LNCAP (cell line): Measurements from ENCODE around the gene SPATA32.

Experiments
- CTCF ChIP-seq: fragments of 450-650 bp; IDR thresholded peaks from 2 replicates; pipeline ENCODE4 v1.5.1; 2017; ENCODE audit warnings: mild to moderate bottlenecking

The SPATA32 gene

GRCh38 chr17:45246338-45246737 is 15.6 kb downstream of the SPATA32 start:
- no peak for TF ChIP-seq CTCF

DNA sequence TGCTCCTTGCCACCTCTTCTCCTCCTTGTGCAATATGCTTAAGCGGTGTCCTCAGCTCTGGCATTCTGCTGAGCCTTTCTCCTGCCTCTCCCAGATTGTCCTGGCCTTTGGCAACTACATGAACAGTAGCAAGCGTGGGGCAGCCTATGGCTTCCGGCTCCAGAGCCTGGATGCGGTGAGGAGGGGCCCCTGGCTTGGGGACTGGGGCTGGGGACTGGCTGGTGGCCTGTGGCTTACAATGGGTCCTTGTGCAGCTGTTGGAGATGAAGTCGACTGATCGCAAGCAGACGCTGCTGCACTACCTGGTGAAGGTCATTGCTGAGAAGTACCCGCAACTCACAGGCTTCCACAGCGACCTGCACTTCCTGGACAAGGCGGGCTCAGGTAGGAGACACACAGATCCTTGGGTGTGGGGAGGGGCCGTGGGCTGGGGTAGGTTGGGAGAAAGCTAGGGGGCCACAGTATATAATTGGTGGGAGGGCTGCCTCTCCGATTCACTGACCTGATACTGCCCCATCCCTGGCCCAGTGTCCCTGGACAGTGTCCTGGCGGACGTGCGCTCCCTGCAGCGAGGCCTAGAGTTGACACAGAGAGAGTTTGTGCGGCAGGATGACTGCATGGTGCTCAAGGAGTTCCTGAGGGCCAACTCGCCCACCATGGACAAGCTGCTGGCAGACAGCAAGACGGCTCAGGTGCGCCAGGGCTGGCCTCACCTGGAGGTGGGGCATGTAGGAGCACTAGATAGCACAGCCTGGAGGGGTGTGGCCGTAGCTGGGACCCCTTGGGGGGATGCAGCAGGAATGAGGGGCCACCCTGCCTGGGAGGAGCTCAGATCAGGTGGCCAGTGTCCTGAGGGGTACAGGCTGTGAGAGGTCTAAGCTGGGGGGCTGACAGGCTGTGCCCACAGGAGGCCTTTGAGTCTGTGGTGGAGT is 16.9 kb downstream of the SPATA32 start:
- TF ChIP-seq CTCF: no peak

DNA sequence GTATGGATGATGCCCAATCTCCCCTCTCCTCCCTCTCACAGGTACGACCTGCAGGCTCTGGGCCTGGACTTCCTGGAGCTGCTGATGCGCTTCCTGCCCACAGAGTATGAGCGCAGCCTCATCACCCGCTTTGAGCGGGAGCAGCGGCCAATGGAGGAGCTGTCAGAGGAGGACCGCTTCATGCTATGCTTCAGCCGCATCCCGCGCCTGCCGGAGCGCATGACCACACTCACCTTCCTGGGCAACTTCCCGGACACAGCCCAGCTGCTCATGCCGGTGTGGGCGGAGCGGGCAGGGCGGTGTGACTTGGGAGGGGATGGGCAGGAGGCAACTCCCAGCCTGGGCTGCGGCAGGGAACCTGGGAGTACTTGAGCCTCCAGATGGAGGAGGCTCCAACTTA is 18.1 kb downstream of the SPATA32 start:
- TF ChIP-seq CTCF: no peak

DNA sequence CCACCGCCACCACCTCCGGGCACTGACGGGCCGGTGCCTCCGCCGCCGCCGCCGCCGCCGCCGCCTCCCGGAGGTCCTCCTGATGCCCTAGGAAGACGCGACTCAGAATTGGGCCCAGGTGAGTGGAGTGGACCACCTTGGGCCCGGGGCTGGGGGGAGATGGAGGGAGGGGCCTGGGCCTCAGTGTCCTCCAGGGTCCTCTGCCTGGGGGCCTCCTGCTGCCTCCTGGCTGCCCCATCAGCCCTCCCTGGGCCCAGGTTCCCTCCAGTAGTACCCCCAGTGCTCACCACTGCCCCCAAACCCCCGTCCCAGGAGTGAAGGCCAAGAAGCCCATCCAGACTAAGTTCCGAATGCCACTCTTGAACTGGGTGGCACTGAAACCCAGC is 19.9 kb downstream of the SPATA32 start:
- TF ChIP-seq CTCF: no peak

DNA sequence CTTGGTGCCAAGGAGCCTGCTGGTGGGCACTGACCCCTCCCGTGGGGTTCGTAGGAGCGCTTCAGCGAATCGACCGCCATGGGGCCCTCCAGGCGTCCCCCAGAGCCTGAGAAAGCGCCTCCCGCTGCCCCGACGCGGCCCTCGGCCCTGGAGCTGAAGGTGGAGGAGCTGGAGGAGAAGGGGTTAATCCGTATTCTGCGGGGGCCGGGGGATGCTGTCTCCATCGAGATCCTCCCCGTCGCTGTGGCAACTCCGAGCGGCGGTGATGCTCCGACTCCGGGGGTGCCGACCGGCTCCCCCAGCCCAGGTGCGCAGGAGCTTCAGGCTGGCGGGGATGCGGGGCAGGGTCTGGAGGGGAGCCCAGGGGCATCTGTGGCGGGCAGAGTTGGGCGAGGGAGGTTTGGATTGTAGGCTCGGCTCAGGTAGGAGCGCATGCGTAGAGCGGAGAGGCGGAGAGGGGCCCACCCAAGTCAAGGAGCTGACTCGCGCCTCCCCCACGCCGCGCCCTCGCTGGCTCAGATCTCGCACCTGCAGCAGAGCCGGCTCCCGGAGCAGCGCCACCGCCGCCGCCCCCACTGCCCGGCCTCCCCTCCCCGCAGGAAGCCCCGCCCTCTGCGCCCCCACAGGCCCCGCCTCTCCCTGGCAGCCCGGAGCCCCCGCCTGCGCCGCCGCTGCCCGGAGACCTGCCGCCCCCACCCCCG is 20.4 kb downstream of the SPATA32 start:
- TF ChIP-seq CTCF: no peak

DNA sequence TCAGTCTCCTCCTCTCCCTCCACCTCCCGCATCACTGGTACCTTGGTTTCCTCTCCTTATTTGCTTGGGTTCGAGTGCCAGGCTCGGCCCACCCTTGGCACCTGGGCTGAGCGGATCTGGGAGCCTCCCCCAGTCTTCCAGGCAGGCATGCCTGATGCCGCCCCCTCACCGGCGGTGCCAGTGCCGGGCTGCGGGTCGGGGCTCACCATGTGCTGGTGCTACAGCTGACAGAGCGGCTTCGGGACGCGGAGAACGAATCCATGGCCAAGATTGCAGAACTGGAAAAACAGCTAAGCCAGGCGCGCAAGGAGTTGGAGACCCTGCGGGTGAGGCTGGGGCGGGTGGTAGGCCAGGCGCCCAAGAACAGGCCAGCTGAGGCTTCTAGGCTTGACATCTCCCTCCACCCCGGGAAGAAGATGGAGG is 21.0 kb downstream of the SPATA32 start:
- TF ChIP-seq CTCF: no peak

DNA sequence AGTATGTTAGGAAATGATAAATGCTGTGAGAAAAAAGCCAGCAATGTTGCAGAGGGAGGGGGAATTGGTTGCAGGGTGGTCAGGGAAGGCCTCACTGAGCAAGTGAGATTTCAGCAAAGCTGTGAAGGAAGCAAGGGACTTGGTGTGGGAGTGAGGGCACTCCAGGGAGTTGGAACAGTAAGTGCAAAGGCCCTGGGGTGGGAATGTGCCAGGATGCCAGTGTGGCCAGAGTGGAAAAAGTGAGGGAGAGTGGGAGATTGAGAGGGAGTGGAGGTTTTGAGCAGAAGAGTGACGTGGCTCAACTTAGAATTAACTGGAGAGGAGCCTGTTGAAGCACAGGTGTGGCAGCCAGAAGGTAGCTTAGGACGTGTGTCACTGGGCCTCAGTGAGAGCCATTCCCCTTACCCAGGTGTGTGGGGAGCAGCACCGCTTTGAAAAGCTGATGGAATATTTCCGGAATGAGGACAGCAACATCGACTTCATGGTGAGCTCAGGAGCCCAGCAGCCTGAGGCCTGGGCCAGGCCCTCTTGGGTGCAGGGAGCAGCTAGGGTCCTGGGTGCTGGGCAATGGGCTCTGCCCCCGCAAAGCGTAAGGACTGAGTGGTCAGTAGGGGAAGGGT is 23.6 kb downstream of the SPATA32 start:
- TF ChIP-seq CTCF: no peak
